ENCODE measurements around the gene TSPEAR. TPM values are rescaled to one million over a fixed set of nuclear protein-coding genes. Genes with fewer than 3 reads are reported as not detected.
"Not testable (repeated sequence)": the region's sequence is repeated elsewhere in the genome, so short reads cannot be mapped to it uniquely, and the experiment has no call there.

Gene TSPEAR
- total and polyA plus RNA-seq, 7 donors, result not detected

- TF ChIP-seq, protein P1, sequence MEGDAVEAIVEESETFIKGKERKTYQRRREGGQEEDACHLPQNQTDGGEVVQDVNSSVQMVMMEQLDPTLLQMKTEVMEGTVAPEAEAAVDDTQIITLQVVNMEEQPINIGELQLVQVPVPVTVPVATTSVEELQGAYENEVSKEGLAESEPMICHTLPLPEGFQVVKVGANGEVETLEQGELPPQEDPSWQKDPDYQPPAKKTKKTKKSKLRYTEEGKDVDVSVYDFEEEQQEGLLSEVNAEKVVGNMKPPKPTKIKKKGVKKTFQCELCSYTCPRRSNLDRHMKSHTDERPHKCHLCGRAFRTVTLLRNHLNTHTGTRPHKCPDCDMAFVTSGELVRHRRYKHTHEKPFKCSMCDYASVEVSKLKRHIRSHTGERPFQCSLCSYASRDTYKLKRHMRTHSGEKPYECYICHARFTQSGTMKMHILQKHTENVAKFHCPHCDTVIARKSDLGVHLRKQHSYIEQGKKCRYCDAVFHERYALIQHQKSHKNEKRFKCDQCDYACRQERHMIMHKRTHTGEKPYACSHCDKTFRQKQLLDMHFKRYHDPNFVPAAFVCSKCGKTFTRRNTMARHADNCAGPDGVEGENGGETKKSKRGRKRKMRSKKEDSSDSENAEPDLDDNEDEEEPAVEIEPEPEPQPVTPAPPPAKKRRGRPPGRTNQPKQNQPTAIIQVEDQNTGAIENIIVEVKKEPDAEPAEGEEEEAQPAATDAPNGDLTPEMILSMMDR (IDR thresholded peaks at IDR 0.05), result no peak
- H3K4me3 ChIP-seq, result no peak overlapping the region
- ATAC-seq (no peak), DNase-seq (no peak)
- intact Hi-C loops (cut with DNase I), result no loop called here
- peaks cover 11% of the 10 kb centered on the region for H3K9me3 ChIP-seq
- no peak overlapping the region for H3K27ac ChIP-seq
- H3K36me3 ChIP-seq (ENCODE audit: insufficient read depth in 1 of 2, low read depth in 1 of 2), result no peaks in the 10 kb centered on the region
- 55 to 65% (median 61%) methylated on average over 16 to 18 of the region's 18 CpGs for WGBS, 3 donors
- peaks cover 0 to 16% (median 0%) of the 10 kb centered on the region in 3 donors for H3K27me3 ChIP-seq (ENCODE audit: insufficient read depth in 3 of 3, low read length in 2 of 3)
- H3K4me1 ChIP-seq, result no peaks in the 10 kb centered on the region
Observed at GRCh38 chr21:44628707-44629391, 82.5 kb downstream of the TSPEAR start.

- Histone ChIP-seq H3K9me3 (peaks cover 19% of the 10 kb centered on the region), H3K27me3 (ENCODE audit: insufficient read depth in 3 of 3, low read length in 2 of 3) (peaks cover 0 to 13% (median 0%) of the 10 kb centered on the region in 3 donors)
- H3K4me3 ChIP-seq; H3K36me3 ChIP-seq (ENCODE audit: insufficient read depth in 1 of 2, low read depth in 1 of 2); ATAC-seq; H3K27ac ChIP-seq; intact Hi-C loops (cut with DNase I); DNase-seq; H3K4me1 ChIP-seq: not testable (repeated sequence)
- 9 to 21% (median 17%) methylated on average over 14 to 15 of the region's 15 CpGs for WGBS, 3 donors
Observed at GRCh38 chr21:44627831-44628233, 83.5 kb downstream of the TSPEAR start.

DNA sequence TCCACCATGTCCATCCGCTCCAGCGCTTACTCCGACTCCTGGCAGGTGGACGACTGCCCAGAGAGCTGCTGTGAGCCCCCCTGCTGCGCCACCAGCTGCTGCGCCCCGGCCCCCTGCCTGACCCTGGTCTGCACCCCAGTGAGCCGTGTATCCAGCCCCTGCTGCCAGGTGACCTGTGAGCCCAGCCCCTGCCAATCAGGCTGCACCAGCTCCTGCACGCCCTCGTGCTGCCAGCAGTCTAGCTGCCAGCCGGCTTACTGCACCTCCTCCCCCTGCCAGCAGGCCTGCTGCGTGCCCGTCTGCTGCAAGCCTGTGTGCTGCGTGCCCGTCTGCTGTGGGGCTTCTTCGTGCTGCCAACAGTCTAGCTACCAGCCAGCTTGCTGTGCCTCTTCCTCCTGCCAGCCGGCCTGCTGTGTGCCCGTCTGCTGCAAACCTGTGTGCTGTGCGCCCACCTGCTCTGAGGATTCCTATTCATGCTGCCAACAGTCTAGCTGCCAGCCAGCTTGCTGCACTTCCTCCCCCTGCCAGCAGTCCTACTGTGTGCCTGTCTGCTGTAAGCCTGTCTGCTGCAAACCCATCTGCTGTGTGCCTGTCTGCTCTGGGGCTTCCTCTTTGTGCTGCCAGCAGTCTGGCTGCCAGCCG lies 84.1 kb downstream of the TSPEAR start:
- Histone ChIP-seq H3K27me3 (ENCODE audit: insufficient read depth in 3 of 3, low read length in 2 of 3) (peaks cover 0 to 13% (median 0%) of the 10 kb centered on the region in 3 donors), H3K9me3 (peaks cover 18% of the 10 kb centered on the region)
- H3K4me3 ChIP-seq; H3K27ac ChIP-seq; H3K36me3 ChIP-seq (ENCODE audit: insufficient read depth in 1 of 2, low read depth in 1 of 2); DNase-seq; ATAC-seq; intact Hi-C loops (cut with DNase I); H3K4me1 ChIP-seq: not testable (repeated sequence)
- WGBS, 3 donors, result 42 to 49% (median 49%) methylated on average over 13 to 18 of the region's 20 CpGs

DNA sequence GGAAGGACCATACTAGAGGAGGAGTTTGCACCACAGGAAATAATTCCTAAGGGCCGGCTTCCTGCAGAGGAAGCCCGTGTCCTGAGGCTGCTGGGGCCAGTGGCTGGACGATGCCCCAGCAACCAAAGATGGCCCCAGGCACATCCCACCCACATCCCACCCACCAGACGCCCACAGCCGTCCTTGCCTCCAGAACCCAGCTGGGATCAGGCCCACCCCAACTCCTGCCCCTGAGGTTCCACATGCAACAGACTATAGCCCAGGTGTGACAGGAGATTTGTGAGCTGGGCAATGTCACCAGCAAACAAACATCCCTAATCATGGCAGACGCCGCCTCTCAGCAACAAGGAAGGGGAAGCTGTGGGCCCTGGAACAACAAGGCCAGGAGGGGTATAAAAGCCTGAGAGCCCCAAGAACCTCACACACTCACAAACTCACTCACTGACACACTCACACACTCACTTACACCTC lies 84.7 kb downstream of the TSPEAR start, which contains the start of gene KRTAP10-9:
Gene KRTAP10-9, plus strand, starts transcription at position 421 of the 471 bp plus-strand sequence. CDS start 79 bp downstream, outside the sequence.
- no peaks in the 10 kb centered on the region for H3K4me1 ChIP-seq
- peaks cover 0 to 13% (median 0%) of the 10 kb centered on the region in 3 donors for H3K27me3 ChIP-seq (ENCODE audit: insufficient read depth in 3 of 3, low read length in 2 of 3)
- H3K36me3 ChIP-seq (ENCODE audit: insufficient read depth in 1 of 2, low read depth in 1 of 2), result no peaks in the 10 kb centered on the region
- ATAC-seq, result no peak
- H3K9me3 ChIP-seq, result peaks cover 14% of the 10 kb centered on the region
- intact Hi-C loops (cut with DNase I), result no loop called here
- WGBS, 3 donors, result 44 to 51% (median 48%) methylated on average over 6 to 7 of the region's 7 CpGs
- DNase-seq, result no peak
- no peak within 1 kb of the TSS for H3K4me3 ChIP-seq
- H3K27ac ChIP-seq, result no peak within 1 kb of the TSS
- TF ChIP-seq, protein P1 (IDR thresholded peaks at IDR 0.05), result no peak

DNA sequence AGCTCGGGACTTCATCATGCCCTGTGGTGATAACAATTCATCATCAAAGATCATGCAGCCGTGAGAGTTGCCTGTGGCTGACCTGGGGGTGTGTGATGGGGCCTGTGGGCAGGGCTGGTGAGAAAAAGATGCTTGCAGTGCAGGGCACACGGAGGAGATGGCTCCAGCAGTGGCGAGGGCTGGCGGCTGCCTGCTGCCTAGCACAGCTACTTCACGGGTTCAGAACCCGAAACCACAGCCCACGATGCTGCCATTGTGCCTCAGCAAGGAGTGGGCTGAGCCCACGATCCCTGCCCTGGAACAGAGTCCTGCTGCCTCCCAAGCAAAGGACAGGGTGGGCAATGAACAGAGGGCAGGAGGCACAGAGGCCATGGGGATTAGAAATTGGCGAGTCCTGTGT lies 85.1 kb downstream of the TSPEAR start:
- Histone ChIP-seq H3K4me1 (no peaks in the 10 kb centered on the region), H3K27ac (no peak overlapping the region), H3K4me3 (no peak overlapping the region), H3K36me3 (ENCODE audit: insufficient read depth in 1 of 2, low read depth in 1 of 2) (no peaks in the 10 kb centered on the region), H3K27me3 (ENCODE audit: insufficient read depth in 3 of 3, low read length in 2 of 3) (peaks cover 0 to 13% (median 0%) of the 10 kb centered on the region in 3 donors), H3K9me3 (peaks cover 14% of the 10 kb centered on the region)
- TF ChIP-seq, protein P1 (IDR thresholded peaks at IDR 0.05), result no peak
- intact Hi-C loops (cut with DNase I), result no loop called here
- DNase-seq, result peak in 1 of 2 donors; percentile 47
- 60 to 66% (median 64%) methylated on average over 10 of the region's 10 CpGs for WGBS, 3 donors
- ATAC-seq, result no peak

Measured in psoas muscle (tissue), 8 donors.